Muscle layer of duodenum (tissue), 2 donors: ENCODE measurements around the gene SPTAN1.
A peak's percentile ranks its signal among the peaks of the same experiment; 100 is the strongest.

Experiments used
- H3K27ac ChIP-seq: one replicate; pipeline ENCODE4 v1.7.0; 2013; ENCODE audit warnings: mild to moderate bottlenecking, low read length
- H3K27me3 ChIP-seq: one replicate; pipeline ENCODE4 v1.7.0; 2013; ENCODE audit warnings: low read depth, mild to moderate bottlenecking, control low read depth, low read length
- H3K36me3 ChIP-seq, 2 donors: one replicate each; pipeline ENCODE4 v1.7.0; 2013; ENCODE audit warnings: low read length in 2 of 2, control low read depth in 1 of 2, mild to moderate bottlenecking in 1 of 2; ENCODE audit not compliant: insufficient read depth in 2 of 2, control insufficient read depth in 1 of 2
- H3K4me1 ChIP-seq, 2 donors: one replicate each; pipeline ENCODE4 v1.7.0; 2013; ENCODE audit warnings: low read length in 2 of 2, mild to moderate bottlenecking in 2 of 2, control low read depth in 1 of 2, moderate library complexity in 1 of 2; ENCODE audit not compliant: insufficient read depth in 2 of 2, control insufficient read depth in 1 of 2
- H3K4me3 ChIP-seq, 2 donors: one replicate each; pipeline ENCODE4 v1.7.0; 2013; ENCODE audit warnings: low read length in 2 of 2, low read depth in 1 of 2, mild to moderate bottlenecking in 1 of 2
- H3K9me3 ChIP-seq, 2 donors: one replicate each; pipeline ENCODE4 v1.7.0; 2013; ENCODE audit warnings: low read length in 2 of 2, control low read depth in 1 of 2, mild to moderate bottlenecking in 1 of 2; ENCODE audit not compliant: control insufficient read depth in 1 of 2
- donor health status: healthy.

Gene SPTAN1

GRCh38 chr9:128528445-128529160 is 23.8 kb upstream of the SPTAN1 start:
- peaks cover 48 to 72% of the 10 kb centered on the region in 2 donors for H3K36me3 ChIP-seq
- no peak overlapping the region for H3K27ac ChIP-seq
- H3K9me3 ChIP-seq = no peaks in the 10 kb centered on the region
- peaks cover 0 to 2% of the 10 kb centered on the region in 2 donors for H3K4me1 ChIP-seq
- H3K27me3 ChIP-seq = no peaks in the 10 kb centered on the region
- H3K4me3 ChIP-seq = no peak overlapping the region

- Histone ChIP-seq H3K4me1 (no peaks in the 10 kb centered on the region), H3K9me3 (no peaks in the 10 kb centered on the region), H3K27ac (no peak overlapping the region), H3K4me3 (no peak overlapping the region), H3K27me3 (no peaks in the 10 kb centered on the region), H3K36me3 (peaks cover 52 to 75% of the 10 kb centered on the region in 2 donors)
Observed at GRCh38 chr9:128529191-128529590, 23.2 kb upstream of the SPTAN1 start.

GRCh38 chr9:128532581-128532980 is 19.8 kb upstream of the SPTAN1 start:
- Histone ChIP-seq H3K27me3 (no peaks in the 10 kb centered on the region), H3K36me3 (peaks cover 45 to 62% of the 10 kb centered on the region in 2 donors), H3K27ac (no peak overlapping the region), H3K4me3 (no peak overlapping the region), H3K9me3 (no peaks in the 10 kb centered on the region), H3K4me1 (no peaks in the 10 kb centered on the region)

- Histone ChIP-seq H3K4me1 (no peaks in the 10 kb centered on the region), H3K36me3 (peaks cover 46 to 68% of the 10 kb centered on the region in 2 donors), H3K27ac (no peak overlapping the region), H3K27me3 (no peaks in the 10 kb centered on the region), H3K9me3 (no peaks in the 10 kb centered on the region), H3K4me3 (no peak overlapping the region)
Observed at GRCh38 chr9:128540634-128541360, 11.6 kb upstream of the SPTAN1 start.

DNA sequence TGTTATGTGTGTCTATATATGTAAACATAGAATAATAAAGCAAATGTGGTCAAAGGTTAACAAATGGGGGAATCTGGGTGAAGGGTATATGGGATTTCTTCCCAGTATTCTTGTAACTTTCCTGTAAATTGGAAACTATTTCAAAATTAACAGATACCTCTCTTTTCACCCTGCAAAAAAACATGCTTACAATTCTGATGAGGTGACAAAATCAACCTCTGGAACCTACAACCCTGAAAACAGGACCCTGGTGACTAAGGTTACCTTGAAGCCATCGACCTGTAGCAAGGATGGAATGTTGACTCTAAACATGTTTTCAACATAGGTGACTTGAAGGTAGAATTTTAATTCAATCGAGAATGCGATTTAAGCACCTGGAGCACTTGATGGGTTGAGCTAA is 5.9 kb upstream of the SPTAN1 start:
- Histone ChIP-seq H3K4me1 (peaks cover 9 to 30% of the 10 kb centered on the region in 2 donors), H3K27ac (no peak overlapping the region), H3K9me3 (no peaks in the 10 kb centered on the region), H3K4me3 (no peak overlapping the region), H3K36me3 (peaks cover 3 to 14% of the 10 kb centered on the region in 2 donors), H3K27me3 (no peaks in the 10 kb centered on the region)

DNA sequence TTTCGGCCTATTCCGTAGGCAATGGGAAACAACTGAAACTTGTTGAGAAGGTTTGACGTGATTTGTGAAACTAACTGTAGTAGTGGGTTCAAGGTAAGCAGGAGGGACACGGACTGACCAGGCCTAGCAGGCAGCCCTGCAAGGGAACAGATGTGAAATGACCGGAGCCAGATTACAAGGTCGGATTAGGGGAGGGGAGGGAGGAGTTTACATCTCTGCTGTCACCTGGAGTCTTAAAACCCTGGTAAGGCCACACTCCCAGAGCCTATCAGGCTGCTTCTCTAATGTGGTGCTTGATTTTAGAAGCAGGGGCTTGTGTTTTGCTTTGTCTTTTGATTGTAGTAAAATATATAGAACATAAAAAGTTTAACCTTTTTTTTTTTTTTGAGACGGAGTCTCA is 3.5 kb upstream of the SPTAN1 start:
- Histone ChIP-seq H3K27me3 (no peaks in the 10 kb centered on the region), H3K4me3 (no peak overlapping the region), H3K36me3 (peaks cover 0 to 6% of the 10 kb centered on the region in 2 donors), H3K27ac (peak overlapping the region; percentile 14), H3K9me3 (no peaks in the 10 kb centered on the region), H3K4me1 (peaks cover 16 to 35% of the 10 kb centered on the region in 2 donors)

- Histone ChIP-seq H3K27me3 (no peaks in the 10 kb centered on the region), H3K4me1 (peaks cover 23 to 48% of the 10 kb centered on the region in 2 donors), H3K36me3 (peaks cover 0 to 6% of the 10 kb centered on the region in 2 donors), H3K4me3 (peak overlapping the region in 1 of 2 donors; percentile 95), H3K27ac (peak overlapping the region; percentile 80), H3K9me3 (no peaks in the 10 kb centered on the region)
Observed at GRCh38 chr9:128550226-128550625, 2.2 kb upstream of the SPTAN1 start.

- peak overlapping the region; percentile 52 to 95 for H3K4me3 ChIP-seq
- H3K4me1 ChIP-seq = peaks cover 24 to 56% of the 10 kb centered on the region in 2 donors
- no peaks in the 10 kb centered on the region for H3K27me3 ChIP-seq
- no peaks in the 10 kb centered on the region for H3K9me3 ChIP-seq
- H3K27ac ChIP-seq = peak overlapping the region; percentile 80
- H3K36me3 ChIP-seq = peaks cover 0 to 6% of the 10 kb centered on the region in 2 donors
Observed at GRCh38 chr9:128550770-128551656, 1.4 kb upstream of the SPTAN1 start.

GRCh38 chr9:128551657-128552152 is 682 bp upstream of the SPTAN1 start:
- Histone ChIP-seq H3K9me3 (no peaks in the 10 kb centered on the region), H3K4me3 (peak overlapping the region; percentile 52 to 95), H3K4me1 (peaks cover 24 to 63% of the 10 kb centered on the region in 2 donors), H3K27ac (peak overlapping the region; percentile 80), H3K36me3 (peaks cover 0 to 6% of the 10 kb centered on the region in 2 donors), H3K27me3 (no peaks in the 10 kb centered on the region)

DNA sequence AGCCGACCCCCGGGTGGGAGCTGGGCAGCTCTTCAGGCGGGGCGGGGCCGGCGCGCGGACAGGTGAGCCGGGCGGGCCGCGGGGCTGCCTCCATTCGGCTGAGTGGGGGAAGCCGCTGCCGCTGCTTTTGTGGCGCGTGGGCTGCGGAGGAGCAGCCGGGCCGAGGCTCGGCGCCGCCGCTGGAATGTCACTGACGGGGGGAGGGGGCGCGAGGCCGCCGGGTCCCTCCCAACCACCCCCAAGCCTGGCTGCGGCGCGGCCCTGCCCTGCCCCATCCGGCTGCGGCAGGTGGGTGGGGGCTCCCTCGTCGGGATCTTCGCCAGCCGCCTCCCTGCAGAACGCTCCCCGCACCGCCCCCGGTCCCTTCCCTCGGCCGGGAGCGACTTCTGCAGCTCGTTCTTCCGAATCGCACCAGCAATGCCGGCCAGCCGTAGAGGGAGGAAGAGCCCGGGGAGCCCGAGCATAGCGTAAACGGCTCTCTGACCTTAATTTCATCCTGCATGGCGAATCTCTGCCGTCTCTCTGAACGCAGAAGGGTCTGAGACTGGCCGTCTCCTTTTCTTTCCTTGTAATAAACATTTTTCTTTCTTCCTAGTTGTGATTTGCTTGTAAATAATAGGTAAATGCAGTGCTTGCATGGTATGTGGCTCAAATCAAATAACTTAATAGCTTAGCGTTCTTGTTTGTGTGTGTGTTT is 505 bp downstream of the SPTAN1 start:
- Histone ChIP-seq H3K36me3 (peaks cover 0 to 6% of the 10 kb centered on the region in 2 donors), H3K27me3 (no peaks in the 10 kb centered on the region), H3K27ac (peak overlapping the region; percentile 82), H3K9me3 (no peaks in the 10 kb centered on the region), H3K4me3 (peak overlapping the region; percentile 91 to 95), H3K4me1 (peaks cover 24 to 75% of the 10 kb centered on the region in 2 donors)
